22Rv1 (cell line): ENCODE results near the gene KCNQ5.

Experiments
- H3K27ac ChIP-seq: fragments of 450-650 bp; 2 replicates; pipeline ENCODE4 v1.5.1; 2017
- CTCF ChIP-seq: fragments of 450-650 bp; IDR thresholded peaks from 2 replicates; pipeline ENCODE4 v1.5.1; 2017; ENCODE audit warnings: mild to moderate bottlenecking
- ZFX ChIP-seq: fragments of 450-650 bp; IDR thresholded peaks from 2 replicates; pipeline ENCODE4 v1.6.1; 2017; ENCODE audit warnings: antibody characterized with exemption, borderline replicate concordance

KCNQ5 gene

GRCh38 chr6:72832271-72832670 lies 210.4 kb downstream of the KCNQ5 start:
- no peak overlapping the region for H3K27ac ChIP-seq
- TF ChIP-seq CTCF (no peak), ZFX (no peak)

GRCh38 chr6:72835749-72836148 lies 213.9 kb downstream of the KCNQ5 start:
- no peak overlapping the region for H3K27ac ChIP-seq
- TF ChIP-seq ZFX (no peak), CTCF (no peak)

- H3K27ac ChIP-seq = no peak overlapping the region
- TF ChIP-seq CTCF (no peak), ZFX (no peak)
Measured at GRCh38 chr6:72836971-72837370, 215.1 kb downstream of the KCNQ5 start.

GRCh38 chr6:72841195-72841594 lies 219.3 kb downstream of the KCNQ5 start:
- TF ChIP-seq ZFX (no peak), CTCF (no peak)

GRCh38 chr6:72842140-72842539 lies 220.3 kb downstream of the KCNQ5 start:
- no peak overlapping the region for H3K27ac ChIP-seq
- TF ChIP-seq CTCF (no peak), ZFX (no peak)

More at GRCh38 chr6:72841195-72841594, 219.3 kb downstream of the KCNQ5 start:
- no peak overlapping the region for H3K27ac ChIP-seq

- TF ChIP-seq CTCF = no peak
- no peak for TF ChIP-seq ZFX
- H3K27ac ChIP-seq = no peak overlapping the region
Measured at GRCh38 chr6:72844614-72845013, 222.8 kb downstream of the KCNQ5 start.

GRCh38 chr6:72849346-72849745 lies 227.5 kb downstream of the KCNQ5 start:
- TF ChIP-seq ZFX (no peak), CTCF (no peak)
- no peak overlapping the region for H3K27ac ChIP-seq
